H1 (cell line): Measurements from ENCODE around the gene NEDD8. TPM values are rescaled to one million over a fixed set of nuclear protein-coding genes. Genes with fewer than 3 reads are reported as not detected.

Source experiments
- CTCF ChIA-PET: fragments of 300-600 bp; sonication (Branson Sonifier 250); formaldehyde crosslinking; loops from one replicate; lab custom pipeline; 2021; ENCODE audit not compliant: partially characterized antibody; lab: Charles Lee
- POLR2A ChIA-PET: fragments of 300-600 bp; sonication (Branson Sonifier 250); formaldehyde crosslinking; loops from one replicate; lab custom pipeline; 2021; ENCODE audit warnings: inconsistent platforms; ENCODE audit not compliant: partially characterized antibody; lab: Charles Lee
- DNase-seq, 2 experiments: peaks; one replicate each; pipeline versions ENCODE4 v3.0.0 to v3.0.0-alpha.2; 2010 to 2022; ENCODE audit warnings: low spot score in 2 of 2, low read depth in 1 of 2, mixed read lengths in 1 of 2
- FAIRE-seq: peaks from 2 replicates; lab custom pipeline; 2011; peaks lifted over from hg19 to GRCh38; lab: Jason Lieb, UNC
- H2AFZ ChIP-seq: 2 replicates; pipeline ENCODE4 v1.8.1; 2012; ENCODE audit warnings: low read length, inconsistent platforms
- H2AK5ac ChIP-seq: 2 replicates; pipeline ENCODE4 v1.6.1; 2013; ENCODE audit warnings: low read depth, low read length
- H2BK120ac ChIP-seq: replicated peaks from 2 replicates; pipeline ENCODE3; 2013; ENCODE audit warnings: low read depth, low read length, inconsistent platforms
- H2BK12ac ChIP-seq: 2 replicates; pipeline ENCODE4 v1.6.1; 2013; ENCODE audit warnings: low read depth, low read length
- H2BK15ac ChIP-seq: 2 replicates; pipeline ENCODE4 v1.6.1; 2013; ENCODE audit warnings: low read length
- H2BK20ac ChIP-seq: 2 replicates; pipeline ENCODE4 v1.6.1; 2013; ENCODE audit warnings: low read length
- H2BK5ac ChIP-seq: 2 replicates; pipeline ENCODE4 v1.6.1; 2013; ENCODE audit warnings: low read depth, low read length
- H3K14ac ChIP-seq: 2 replicates; pipeline ENCODE4 v1.6.1; 2013; ENCODE audit warnings: inconsistent platforms; ENCODE audit not compliant: insufficient read length
- H3K18ac ChIP-seq: 2 replicates; pipeline ENCODE4 v1.6.1; 2013; ENCODE audit warnings: low read length; ENCODE audit errors: extremely low read depth
- H3K23ac ChIP-seq: 2 replicates; pipeline ENCODE4 v1.6.1; 2013; ENCODE audit warnings: inconsistent platforms; ENCODE audit not compliant: insufficient read length
- H3K23me2 ChIP-seq: 2 replicates; pipeline ENCODE4 v1.6.1; 2013; ENCODE audit warnings: low read depth, low read length
- H3K27ac ChIP-seq: 2 replicates; pipeline ENCODE4 v1.6.1; 2011; ENCODE audit warnings: low read depth, low read length, inconsistent platforms
- H3K27me3 ChIP-seq, 4 experiments: replicated peaks in 1 of 4; 1 replicate in 1 of 4; 2 replicates in 3 of 4; pipeline versions ENCODE4 v1.6.1 to v1.8.1; 2011 to 2013; ENCODE audit warnings: low read length in 3 of 4, mild to moderate bottlenecking in 3 of 4, inconsistent platforms in 2 of 4, mixed read lengths in 2 of 4, moderate library complexity in 1 of 4; ENCODE audit not compliant: control insufficient read depth in 3 of 4, insufficient read depth in 3 of 4; ENCODE audit errors: extremely low read depth in 1 of 4
- H3K36me3 ChIP-seq, 4 experiments: 2 replicates each; pipeline versions ENCODE4 v1.6.1 to v1.8.1; 2011 to 2013; ENCODE audit warnings: mild to moderate bottlenecking in 4 of 4, low read length in 3 of 4, moderate library complexity in 2 of 4, control low read depth in 1 of 4, inconsistent platforms in 1 of 4; ENCODE audit not compliant: insufficient read depth in 4 of 4, control insufficient read depth in 2 of 4
- H3K4ac ChIP-seq: replicated peaks from 2 replicates; pipeline ENCODE3; 2013; ENCODE audit warnings: low read length, low read depth, mixed read lengths, inconsistent platforms; ENCODE audit not compliant: insufficient read length
- H3K4me1 ChIP-seq, 4 experiments: replicated peaks in 1 of 4; 1 replicate in 1 of 4; 2 replicates in 3 of 4; pipeline versions ENCODE4 v1.6.1 to v1.8.1; 2011 to 2013; ENCODE audit warnings: low read length in 3 of 4, inconsistent platforms in 2 of 4, mixed read lengths in 1 of 4; ENCODE audit not compliant: insufficient read depth in 4 of 4, control insufficient read depth in 3 of 4
- H3K4me2 ChIP-seq, 2 experiments: 2 replicates each; pipeline versions ENCODE4 v1.6.1 to v1.8.1; 2011 to 2013; ENCODE audit warnings: low read depth in 2 of 2, low read length in 2 of 2, control low read depth in 1 of 2, inconsistent platforms in 1 of 2, mild to moderate bottlenecking in 1 of 2; ENCODE audit not compliant: insufficient read depth in 1 of 2
- H3K4me3 ChIP-seq, 4 experiments: fragments of 200-600, 300-600 bp in 1 of 4; sonication (generic), shearing (Covaris generic), sonication (Bioruptor Twin) in 1 of 4; 2 replicates each; pipeline versions ENCODE4 v1.5.1 to v1.8.1; 2011 to 2016; ENCODE audit warnings: low read length in 4 of 4, low read depth in 3 of 4, control low read depth in 2 of 4, inconsistent platforms in 2 of 4, mild to moderate bottlenecking in 2 of 4, mixed read lengths in 1 of 4, moderate library complexity in 1 of 4; ENCODE audit not compliant: insufficient read depth in 2 of 4; ENCODE audit errors: extremely low read depth in 1 of 4
- H3K56ac ChIP-seq: replicated peaks from 2 replicates; pipeline ENCODE3; 2013; ENCODE audit warnings: low read depth, mild to moderate bottlenecking, mixed read lengths, low read length, inconsistent platforms; ENCODE audit not compliant: insufficient read length
- H3K79me1 ChIP-seq: 2 replicates; pipeline ENCODE4 v1.6.1; 2013; ENCODE audit warnings: low read depth, low read length, control low read depth
- H3K79me2 ChIP-seq, 2 experiments: 2 replicates each; pipeline versions ENCODE4 v1.6.1 to v1.8.1; 2012 to 2013; ENCODE audit warnings: low read length in 2 of 2, mild to moderate bottlenecking in 2 of 2, inconsistent platforms in 1 of 2; ENCODE audit not compliant: insufficient read depth in 2 of 2, control insufficient read depth in 1 of 2
- H3K9ac ChIP-seq, 4 experiments: replicated peaks in 1 of 4; 1 replicate in 1 of 4; 2 replicates in 3 of 4; pipeline versions ENCODE4 v1.6.1 to v1.8.1; 2011 to 2013; ENCODE audit warnings: low read depth in 3 of 4, low read length in 3 of 4, control low read depth in 2 of 4, mild to moderate bottlenecking in 2 of 4, moderate library complexity in 2 of 4, inconsistent platforms in 1 of 4; ENCODE audit errors: extremely low read depth in 1 of 4
- H3K9me3 ChIP-seq, 2 experiments: 2 replicates each; pipeline versions ENCODE4 v1.6.1 to v1.8.1; 2012 to 2013; ENCODE audit warnings: mild to moderate bottlenecking in 2 of 2, moderate library complexity in 2 of 2, control low read depth in 1 of 2, inconsistent platforms in 1 of 2, low read depth in 1 of 2, low read length in 1 of 2, mixed read lengths in 1 of 2; ENCODE audit not compliant: insufficient read depth in 2 of 2
- H4K20me1 ChIP-seq, 2 experiments: replicated peaks in 1 of 2; 2 replicates each; pipeline versions ENCODE3 to v1.8.1; 2011 to 2013; ENCODE audit warnings: inconsistent platforms in 2 of 2, low read length in 2 of 2, mild to moderate bottlenecking in 1 of 2; ENCODE audit not compliant: insufficient read depth in 2 of 2, control insufficient read depth in 1 of 2
- H4K5ac ChIP-seq: 2 replicates; pipeline ENCODE4 v1.6.1; 2013; ENCODE audit warnings: low read length, low read depth, mixed read lengths, inconsistent platforms; ENCODE audit not compliant: insufficient read length
- H4K8ac ChIP-seq: 2 replicates; pipeline ENCODE4 v1.8.0; 2013; ENCODE audit warnings: mild to moderate bottlenecking, moderate library complexity, low read length, inconsistent platforms; ENCODE audit not compliant: insufficient read depth; ENCODE audit errors: extremely low read depth
- H4K91ac ChIP-seq: replicated peaks from 2 replicates; pipeline ENCODE3; 2013; ENCODE audit warnings: low read length, mixed read lengths, inconsistent platforms; ENCODE audit not compliant: insufficient read length
- ASH2L ChIP-seq: fragments of 200-600, 300-600 bp; sonication (generic); IDR thresholded peaks from one replicate; pipeline ENCODE4 v1.7.1; 2017; ENCODE audit warnings: low read length
- ATF3 ChIP-seq: IDR thresholded peaks from 2 replicates; pipeline ENCODE4 v1.6.1; 2011; ENCODE audit warnings: low read depth, mild to moderate bottlenecking, low read length; ENCODE audit not compliant: insufficient read depth
- CHD1 ChIP-seq: IDR thresholded peaks from 2 replicates; pipeline ENCODE4 v1.6.1; 2012; ENCODE audit warnings: low read depth, low read length, improper control_type of control experiment
- GABPA ChIP-seq: IDR thresholded peaks from 2 replicates; pipeline ENCODE4 v1.6.1; 2011; ENCODE audit warnings: mild to moderate bottlenecking, low read length, moderate library complexity, borderline replicate concordance; ENCODE audit not compliant: insufficient read depth
- HDAC2 ChIP-seq, 2 experiments: fragments of 300-600 bp in 1 of 2; sonication (generic) in 1 of 2; IDR thresholded peaks; 2 replicates each; pipeline ENCODE4 v1.6.1; 2011 to 2012; ENCODE audit warnings: low read depth in 2 of 2, low read length in 2 of 2, mild to moderate bottlenecking in 2 of 2, moderate library complexity in 2 of 2, borderline replicate concordance in 1 of 2, inconsistent platforms in 1 of 2
- HDAC6 ChIP-seq: IDR thresholded peaks from one replicate; pipeline ENCODE4 v1.7.1; 2012; ENCODE audit warnings: low read depth, mild to moderate bottlenecking, inconsistent platforms, low read length, moderate library complexity
- POU5F1 ChIP-seq: IDR thresholded peaks from 2 replicates; pipeline ENCODE4 v1.6.1; 2011; ENCODE audit warnings: low read depth, mild to moderate bottlenecking, low read length, moderate library complexity
- WGBS, 2 experiments: shearing (Covaris generic) in 1 of 2; methylation state at CpG; one replicate each; pipeline versions ENCODE4 v1.1.6 to v1.1.7; 2013 to 2015; ENCODE audit warnings: low lambda C conversion rate in 2 of 2, mixed read lengths in 2 of 2, inconsistent platforms in 1 of 2, low coverage in 1 of 2, missing lambda C conversion rate in 1 of 2; ENCODE audit not compliant: insufficient replicate concordance in 2 of 2, insufficient coverage in 1 of 2, insufficient read length in 1 of 2; ENCODE audit errors: extremely low coverage in 1 of 2, missing lambda C conversion rate in 1 of 2; 5-methylcytosine and 5-hydroxymethylcytosine counted together
- polyA plus RNA-seq, 7 experiments: library from polyadenylated mRNA; depleted of rRNA in 3 of 7; stranded (reverse) in 5 of 7; unstranded in 2 of 7; fragments of >200 nt in 5 of 7; fragments of 200-250 nt in 2 of 7; gene quantifications; 1 replicate in 5 of 7; 2 replicates in 1 of 7; 4 replicates in 1 of 7; pipeline versions ENCODE4 v1.2.1 to v1.2.3, GENCODE V29; 2011 to 2013; ENCODE audit warnings: missing spikeins in 2 of 7, mixed read lengths in 2 of 7
- total RNA-seq: library from RNA; stranded (reverse); fragmentation: NEBNext Ultra II Directional; extraction: Animal tissue kit (Norgen Biotek cat#: 25700); gene quantifications from 2 replicates; pipeline ENCODE4 v1.2.1, GENCODE V29; 2021

Gene NEDD8
- total and polyA plus RNA-seq, 2 of the 8 experiments (the other 6 are each of a cell fraction or from before 2014, with no cell fraction given) = 253 to 317 TPM

GRCh38 chr14:24267516-24267915 lies 35.3 kb upstream of the NEDD8 start:
- H4K91ac ChIP-seq = no peak overlapping the region
- H4K8ac ChIP-seq = no peak overlapping the region
- no peak overlapping the region for H3K27ac ChIP-seq
- H3K9ac ChIP-seq = no peak overlapping the region
- H2BK12ac ChIP-seq = no peak overlapping the region
- H3K4me1 ChIP-seq = peaks cover 0 to 5% (median 2%) of the 10 kb centered on the region in 4 experiments; a peak in 4 of 7 replicates
- no peak overlapping the region for H2AFZ ChIP-seq
- no peak overlapping the region for H2AK5ac ChIP-seq
- H3K27me3 ChIP-seq = no peaks in the 10 kb centered on the region; a peak in 1 of 7 replicates
- no peak overlapping the region for H3K4me3 ChIP-seq
- no peak for DNase-seq
- H2BK15ac ChIP-seq = no peak overlapping the region
- H3K14ac ChIP-seq = no peak overlapping the region
- H3K4me2 ChIP-seq = no peak overlapping the region
- H2BK5ac ChIP-seq = no peak overlapping the region
- no peaks in the 10 kb centered on the region; a peak in 3 of 8 replicates for H3K36me3 ChIP-seq
- H3K56ac ChIP-seq = no peak overlapping the region
- H3K18ac ChIP-seq = no peak overlapping the region
- H4K20me1 ChIP-seq = peaks cover 0 to 2% of the 10 kb centered on the region in 2 experiments
- WGBS, 2 experiments = 94% methylated on average over 9 of the region's 9 CpGs; no CpG with 5 or more reads in 1 of the 2 experiments
- no peak for FAIRE-seq
- POLR2A ChIA-PET = interaction anchor here (1.1 to 2.6 kb wide), 3 partner anchors 25 to 82 kb away, joined by 3 to 10 read pairs (median 3); partner anchors contain the start of gene TINF2
- H2BK120ac ChIP-seq = no peak overlapping the region
- no peaks in the 10 kb centered on the region for H3K9me3 ChIP-seq
- CTCF ChIA-PET = interaction anchor here (1.3 to 8.6 kb wide), 7 partner anchors 8 to 41 kb away, joined by 3 to 94 read pairs (median 33); partner anchors contain the start of genes CIDEB, DHRS1, LTB4R2 and NOP9
- no peak overlapping the region for H3K4ac ChIP-seq
- H2BK20ac ChIP-seq = no peak overlapping the region
- no peak overlapping the region for H3K23ac ChIP-seq
- TF ChIP-seq ASH2L = no peak
- no peak for TF ChIP-seq ATF3
- no peak for TF ChIP-seq GABPA
- no peak for TF ChIP-seq HDAC2 (IDR thresholded peaks at IDR 0.05; ENCODE audit: borderline replicate concordance in 1 of 2, low read depth in 2 of 2, low read length in 2 of 2)
- TF ChIP-seq HDAC6 = no peak
- TF ChIP-seq CHD1 = no peak
- TF ChIP-seq POU5F1 = no peak
- H3K79me2 ChIP-seq = no peaks in the 10 kb centered on the region
- H3K79me1 ChIP-seq = no peaks in the 10 kb centered on the region
- no peak overlapping the region for H4K5ac ChIP-seq
- H3K23me2 ChIP-seq = peaks cover 5% of the 10 kb centered on the region
